ENCODE measurements around the gene MOSMO. TPM values are rescaled to one million over a fixed set of nuclear protein-coding genes. Genes with fewer than 3 reads are reported as not detected.
"Not testable (repeated sequence)": the region's sequence is repeated elsewhere in the genome, so short reads cannot be mapped to it uniquely, and the experiment has no call there.

Gene MOSMO
- total RNA-seq, 4 donors from 2014 or later = 8.3 to 16.4 (median 13.1) TPM

DNA sequence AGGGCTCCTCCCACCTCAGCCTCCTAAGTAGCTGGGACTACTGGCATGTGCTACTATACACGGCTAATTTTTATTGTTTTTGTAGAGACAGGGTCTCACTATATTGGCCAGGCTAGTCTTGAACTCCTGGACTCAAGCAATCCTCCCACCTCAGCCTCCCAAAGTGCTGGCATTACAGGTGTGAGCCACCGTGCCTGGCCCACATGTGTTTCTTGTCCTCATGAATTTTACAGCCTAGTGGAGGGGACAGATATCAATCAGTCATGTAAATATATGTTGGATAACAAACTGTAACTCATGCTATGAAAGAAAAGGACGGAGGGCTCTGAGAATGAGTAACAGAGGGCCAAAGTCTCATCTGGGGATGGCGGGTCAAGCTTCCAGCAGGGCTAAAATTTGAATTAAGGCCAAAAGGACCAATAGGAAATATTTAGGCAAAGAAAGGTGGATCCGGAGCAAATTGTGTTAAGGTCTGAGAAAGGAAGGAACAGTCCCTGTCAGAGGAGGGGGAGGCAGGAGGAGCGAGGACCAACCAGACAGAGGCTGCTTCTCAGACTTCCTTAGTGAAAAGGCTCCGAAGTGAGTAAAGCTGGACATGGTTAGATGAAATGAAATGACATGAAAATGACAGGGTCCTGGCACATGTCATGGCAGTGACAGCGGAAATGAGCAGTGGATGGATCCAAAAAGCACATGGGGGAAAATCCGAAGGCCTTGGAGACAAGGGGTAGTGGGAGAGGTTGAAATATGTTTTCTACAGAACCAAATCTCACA, 10.8 kb upstream of the MOSMO start:
- no peak for DNase-seq (ENCODE audit: low spot score in 2 of 2)
- intact Hi-C loops (cut with DNase I; ENCODE audit: low total_unique reads) = no loop called here
- no peak for TF ChIP-seq POLR2A (IDR thresholded peaks at IDR 0.05)
- TF ChIP-seq, protein P1, sequence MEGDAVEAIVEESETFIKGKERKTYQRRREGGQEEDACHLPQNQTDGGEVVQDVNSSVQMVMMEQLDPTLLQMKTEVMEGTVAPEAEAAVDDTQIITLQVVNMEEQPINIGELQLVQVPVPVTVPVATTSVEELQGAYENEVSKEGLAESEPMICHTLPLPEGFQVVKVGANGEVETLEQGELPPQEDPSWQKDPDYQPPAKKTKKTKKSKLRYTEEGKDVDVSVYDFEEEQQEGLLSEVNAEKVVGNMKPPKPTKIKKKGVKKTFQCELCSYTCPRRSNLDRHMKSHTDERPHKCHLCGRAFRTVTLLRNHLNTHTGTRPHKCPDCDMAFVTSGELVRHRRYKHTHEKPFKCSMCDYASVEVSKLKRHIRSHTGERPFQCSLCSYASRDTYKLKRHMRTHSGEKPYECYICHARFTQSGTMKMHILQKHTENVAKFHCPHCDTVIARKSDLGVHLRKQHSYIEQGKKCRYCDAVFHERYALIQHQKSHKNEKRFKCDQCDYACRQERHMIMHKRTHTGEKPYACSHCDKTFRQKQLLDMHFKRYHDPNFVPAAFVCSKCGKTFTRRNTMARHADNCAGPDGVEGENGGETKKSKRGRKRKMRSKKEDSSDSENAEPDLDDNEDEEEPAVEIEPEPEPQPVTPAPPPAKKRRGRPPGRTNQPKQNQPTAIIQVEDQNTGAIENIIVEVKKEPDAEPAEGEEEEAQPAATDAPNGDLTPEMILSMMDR (IDR thresholded peaks at IDR 0.05) = no peak
- WGBS, 2 donors = 82 to 88% methylated on average over 9 of the region's 9 CpGs
- no peak overlapping the region for H3K4me3 ChIP-seq (ENCODE audit: low read depth, poor library complexity, severe bottlenecking)

DNA sequence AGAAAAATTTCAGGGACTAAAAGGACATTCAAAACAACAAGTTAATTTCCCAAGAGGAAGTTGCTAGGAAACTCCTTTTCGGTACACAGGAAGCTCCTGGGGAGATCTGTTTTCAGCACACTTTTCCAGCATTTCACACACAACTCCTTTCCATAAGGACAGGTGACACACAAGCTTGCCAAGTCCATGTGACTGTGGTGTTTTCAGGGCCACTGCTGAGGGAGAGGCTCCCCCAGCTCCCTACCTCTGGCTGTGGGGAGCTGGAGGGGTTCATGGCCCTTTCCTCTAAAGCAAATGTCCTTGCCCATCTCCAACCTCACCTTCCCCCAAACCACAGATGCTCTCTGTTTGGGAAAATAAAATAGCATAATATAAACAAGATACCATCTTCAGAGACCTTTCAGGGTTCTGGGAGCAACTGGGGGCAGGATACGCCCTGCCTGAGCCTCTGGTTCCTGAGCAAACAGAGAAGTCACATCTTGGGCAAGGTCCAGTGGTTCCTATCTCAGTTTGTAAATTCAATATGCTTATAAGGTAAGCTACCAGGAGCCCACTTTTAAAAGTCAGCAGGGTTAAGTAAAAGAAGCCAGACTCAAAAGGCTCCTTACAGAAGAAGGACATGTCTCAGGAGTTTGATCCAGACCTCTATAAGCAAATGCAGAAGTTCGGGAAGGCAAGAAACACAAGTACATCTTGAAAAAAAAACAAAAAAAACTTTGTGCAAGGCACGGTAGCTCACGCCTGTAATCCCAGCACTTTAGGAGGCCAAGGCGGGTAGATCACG, 10.0 kb upstream of the MOSMO start:
- intact Hi-C loops (cut with DNase I; ENCODE audit: low total_unique reads) = no loop called here
- TF ChIP-seq, protein P1 (IDR thresholded peaks at IDR 0.05) = no peak
- no peak for TF ChIP-seq POLR2A (IDR thresholded peaks at IDR 0.05)
- H3K4me3 ChIP-seq (ENCODE audit: low read depth, poor library complexity, severe bottlenecking) = no peak overlapping the region
- 88 to 94% methylated on average over 7 of the region's 7 CpGs for WGBS, 2 donors
- no peak for DNase-seq (ENCODE audit: low spot score in 2 of 2)

DNA sequence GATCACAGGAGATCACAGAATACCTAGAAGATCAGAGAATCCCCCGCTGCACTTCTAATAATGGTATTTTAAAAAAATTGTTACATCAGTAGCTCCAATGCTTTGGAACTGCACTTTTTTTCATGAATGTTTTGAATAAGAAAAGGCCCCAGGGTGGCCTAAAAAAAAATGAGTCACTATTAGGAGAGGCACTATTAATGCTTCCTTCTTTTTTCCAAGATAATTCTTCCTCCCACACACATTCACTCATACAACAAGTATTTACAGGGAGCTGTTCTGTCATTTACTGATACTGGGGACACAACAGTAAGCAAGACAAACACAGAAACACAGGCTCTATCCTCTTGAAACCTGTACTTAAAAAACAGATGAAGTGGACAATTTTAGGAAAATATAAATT, 6.3 kb upstream of the MOSMO start:
- DNase-seq (ENCODE audit: low spot score in 2 of 2) = no peak
- TF ChIP-seq, protein P1 (IDR thresholded peaks at IDR 0.05) = no peak
- TF ChIP-seq POLR2A (IDR thresholded peaks at IDR 0.05) = no peak
- no peak overlapping the region for H3K4me3 ChIP-seq (ENCODE audit: low read depth, poor library complexity, severe bottlenecking)
- WGBS, 2 donors = 28 to 32% methylated on average over 1 of the region's 1 CpG
- intact Hi-C loops (cut with DNase I; ENCODE audit: low total_unique reads) = loop anchor here (5.0 kb wide), 2 partner anchors 71 to 186 kb away; no protein-coding TSS in a partner anchor

DNA sequence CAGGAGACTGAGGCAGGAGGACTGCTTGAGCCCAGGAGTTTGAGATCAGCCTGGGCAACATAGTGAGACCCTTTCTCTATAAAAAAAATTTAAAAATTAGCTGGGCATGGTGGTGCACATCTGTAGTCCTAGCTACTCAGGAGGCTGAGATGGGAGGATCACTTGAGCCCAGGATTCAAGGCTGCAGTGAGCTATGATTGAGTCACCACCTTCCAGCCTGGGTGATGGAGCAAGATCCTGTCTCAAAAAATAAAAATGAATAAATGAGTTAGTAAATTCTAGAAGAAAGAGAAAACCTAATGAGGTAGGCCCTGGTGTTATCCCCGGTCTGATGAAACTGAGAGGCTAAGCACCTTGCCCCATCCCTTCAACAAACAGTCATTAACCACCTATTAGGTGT, 5.9 kb upstream of the MOSMO start:
- intact Hi-C loops (cut with DNase I; ENCODE audit: low total_unique reads) = loop anchor here (5.0 kb wide), 2 partner anchors 70 to 185 kb away; no protein-coding TSS in a partner anchor
- H3K4me3 ChIP-seq (ENCODE audit: low read depth, poor library complexity, severe bottlenecking); DNase-seq (ENCODE audit: low spot score in 2 of 2): not testable (repeated sequence)
- WGBS, 2 donors = 96 to 100% methylated on average over 1 of the region's 1 CpG

DNA sequence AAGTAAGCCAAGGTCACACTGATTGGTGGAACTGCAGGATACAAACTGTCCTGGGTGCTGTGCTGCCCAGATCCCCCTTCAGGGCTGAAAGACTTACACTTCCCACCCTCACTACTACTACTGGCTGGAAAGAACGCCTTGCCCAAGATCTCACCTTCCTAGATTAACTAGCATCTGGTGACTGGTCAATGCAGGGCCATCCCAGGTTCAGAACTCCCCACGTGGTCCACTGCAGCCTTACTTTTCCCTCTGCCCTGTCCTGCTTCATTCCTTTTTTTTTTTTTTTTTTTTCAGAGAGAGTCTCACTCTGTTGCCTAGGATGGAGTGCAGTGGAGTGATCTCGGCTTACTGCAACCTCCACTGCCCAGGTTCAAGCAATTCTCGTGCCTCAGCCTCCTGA, 4.7 kb upstream of the MOSMO start:
- intact Hi-C loops (cut with DNase I; ENCODE audit: low total_unique reads) = loop anchor here (5.0 kb wide), 2 partner anchors 69 to 184 kb away; no protein-coding TSS in a partner anchor
- TF ChIP-seq POLR2A (IDR thresholded peaks at IDR 0.05) = no peak
- TF ChIP-seq, protein P1 (IDR thresholded peaks at IDR 0.05) = no peak
- 84 to 88% methylated on average over 4 of the region's 4 CpGs for WGBS, 2 donors
- no peak overlapping the region for H3K4me3 ChIP-seq (ENCODE audit: low read depth, poor library complexity, severe bottlenecking)
- DNase-seq (ENCODE audit: low spot score in 2 of 2) = no peak

DNA sequence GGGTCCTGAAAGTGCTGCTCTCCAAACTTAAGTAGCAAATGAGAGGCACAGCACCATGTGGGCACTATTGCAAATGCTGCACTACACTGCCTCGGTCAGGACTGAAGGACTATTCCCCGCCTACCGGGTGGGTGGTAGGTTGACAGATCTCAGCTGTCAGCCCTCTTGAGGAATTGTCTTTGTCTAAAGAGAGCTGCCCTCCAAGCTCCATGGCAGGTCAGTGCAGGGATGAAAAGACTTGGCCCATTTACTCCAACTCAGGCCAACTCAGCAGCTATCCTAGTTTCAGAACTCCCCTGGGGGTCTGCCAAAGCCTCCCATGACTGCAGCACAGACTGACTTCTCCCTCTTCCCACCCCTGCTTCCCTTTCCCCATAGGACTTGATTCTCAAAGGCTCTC, 3.6 kb upstream of the MOSMO start:
- DNase-seq (ENCODE audit: low spot score in 2 of 2) = no peak
- WGBS, 2 donors = 49 to 56% methylated on average over 3 of the region's 3 CpGs

More for the DNA sequence above, 3.6 kb upstream of the MOSMO start:
- intact Hi-C loops (cut with DNase I; ENCODE audit: low total_unique reads) = loop anchor here (5.0 kb wide), 2 partner anchors 68 to 183 kb away; no protein-coding TSS in a partner anchor
- TF ChIP-seq POLR2A (IDR thresholded peaks at IDR 0.05) = no peak
- TF ChIP-seq, protein P1 (IDR thresholded peaks at IDR 0.05) = no peak
- H3K4me3 ChIP-seq (ENCODE audit: low read depth, poor library complexity, severe bottlenecking) = no peak overlapping the region

All from lower leg skin (tissue), 4 donors.